ENCODE measurements around the gene TBC1D14. TPM values are rescaled to one million over a fixed set of nuclear protein-coding genes. Genes with fewer than 3 reads are reported as not detected.

Gene TBC1D14
- total RNA-seq, 1 experiment from 2014 or later: 36.3 TPM

- ChIA-PET CTCF (no interaction called here), POLR2A (no interaction called here)
- Histone ChIP-seq H3K4me3 (ENCODE audit: low read depth in 2 of 2, low read length in 2 of 2) (no peak overlapping the region), H3K4me1 (ENCODE audit: control insufficient read depth, insufficient read depth, low read length) (peaks cover 52% of the 10 kb centered on the region), H3K27me3 (ENCODE audit: control insufficient read depth, insufficient read depth, low read length) (no peaks in the 10 kb centered on the region), H3K27ac (ENCODE audit: low read length) (no peak overlapping the region), H3K9me3 (ENCODE audit: control insufficient read depth, insufficient read depth, low read depth, low read length) (no peaks in the 10 kb centered on the region), H3K36me3 (ENCODE audit: control insufficient read depth, insufficient read depth, low read length) (no peaks in the 10 kb centered on the region)
- BruUV-seq (replicated peaks): TSS peak; percentile 60
- intact Hi-C loops (cut with micrococcal nuclease; ENCODE audit: unreplicated experiment) (no loop called here), in situ Hi-C loops (cut with HindIII; ENCODE audit: low pct_unique_long_range_greater_than_20kb, low sequenced_read_pairs) (no loop called here)
- ATAC-seq: no peak
- TF ChIP-seq CTCF (IDR thresholded peaks at IDR 0.05) (no peak), TCF7L2 (IDR thresholded peaks at IDR 0.05; ENCODE audit: low read depth, low read length) (no peak), REST (IDR thresholded peaks at IDR 0.05; ENCODE audit: insufficient read depth in 1 of 2, low read depth in 2 of 2, low read length in 1 of 2) (no peak), SIN3A (IDR thresholded peaks at IDR 0.05; ENCODE audit: borderline replicate concordance, insufficient read depth, low read depth, low read length) (no peak), POLR2AphosphoS5 (IDR thresholded peaks at IDR 0.05; ENCODE audit: low read depth, low read length) (no peak)
- no peak for DNase-seq (ENCODE audit: low read depth, low spot score)
Observed at GRCh38 chr4:6912441-6912840, 2.8 kb downstream of the TBC1D14 start.

GRCh38 chr4:6913350-6913905, 3.8 kb downstream of the TBC1D14 start:
- H3K27ac ChIP-seq (ENCODE audit: low read length): no peak overlapping the region
- no peaks in the 10 kb centered on the region for H3K36me3 ChIP-seq (ENCODE audit: control insufficient read depth, insufficient read depth, low read length)
- no peak overlapping the region for H3K4me3 ChIP-seq (ENCODE audit: low read depth in 2 of 2, low read length in 2 of 2)
- intact Hi-C loops (cut with micrococcal nuclease; ENCODE audit: unreplicated experiment) (no loop called here), in situ Hi-C loops (cut with HindIII; ENCODE audit: low pct_unique_long_range_greater_than_20kb, low sequenced_read_pairs) (no loop called here)
- TF ChIP-seq CTCF (IDR thresholded peaks at IDR 0.05): no peak
- no peak for TF ChIP-seq SIN3A (IDR thresholded peaks at IDR 0.05; ENCODE audit: borderline replicate concordance, insufficient read depth, low read depth, low read length)
- no peak for TF ChIP-seq TCF7L2 (IDR thresholded peaks at IDR 0.05; ENCODE audit: low read depth, low read length)
- TF ChIP-seq POLR2AphosphoS5 (IDR thresholded peaks at IDR 0.05; ENCODE audit: low read depth, low read length): no peak
- TF ChIP-seq REST (IDR thresholded peaks at IDR 0.05; ENCODE audit: insufficient read depth in 1 of 2, low read depth in 2 of 2, low read length in 1 of 2): no peak
- POLR2A ChIA-PET: interaction anchor here (0.7 kb wide), 1 partner anchor 104 kb away, joined by 6 read pairs; no protein-coding TSS in a partner anchor
- H3K4me1 ChIP-seq (ENCODE audit: control insufficient read depth, insufficient read depth, low read length): peaks cover 53% of the 10 kb centered on the region
- no peaks in the 10 kb centered on the region for H3K9me3 ChIP-seq (ENCODE audit: control insufficient read depth, insufficient read depth, low read depth, low read length)
- CTCF ChIA-PET: no interaction called here
- BruUV-seq (replicated peaks): no TSS peak
- ATAC-seq (no peak), DNase-seq (ENCODE audit: low read depth, low spot score) (no peak)
- no peaks in the 10 kb centered on the region for H3K27me3 ChIP-seq (ENCODE audit: control insufficient read depth, insufficient read depth, low read length)
